ENCODE results near the gene KHDRBS2.

KHDRBS2 gene

DNA sequence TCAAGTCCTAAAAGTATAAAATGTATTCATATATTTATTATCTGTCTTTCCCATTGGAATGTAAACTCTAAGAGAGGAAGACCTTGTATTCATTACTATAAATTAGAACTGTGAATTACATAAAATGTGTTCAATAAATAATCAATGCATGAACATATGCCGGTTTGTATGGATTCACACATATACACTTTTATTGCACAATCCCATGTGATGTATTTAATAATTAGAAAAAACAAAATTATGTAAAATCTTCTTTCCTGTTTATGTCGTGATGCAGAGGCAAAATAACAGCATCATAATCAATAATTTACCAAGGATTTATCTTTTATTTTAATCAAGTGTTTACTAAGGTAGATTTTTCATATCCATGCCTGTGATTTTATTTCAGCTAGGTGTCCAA is 240.5 kb downstream of the KHDRBS2 start:
- in situ Hi-C loops (cut with HindIII; ENCODE audit: low pct_unique_long_range_greater_than_20kb, low sequenced_read_pairs) = no loop called here
- no peak for TF ChIP-seq JUND (IDR thresholded peaks at IDR 0.05; ENCODE audit: low read depth)

DNA sequence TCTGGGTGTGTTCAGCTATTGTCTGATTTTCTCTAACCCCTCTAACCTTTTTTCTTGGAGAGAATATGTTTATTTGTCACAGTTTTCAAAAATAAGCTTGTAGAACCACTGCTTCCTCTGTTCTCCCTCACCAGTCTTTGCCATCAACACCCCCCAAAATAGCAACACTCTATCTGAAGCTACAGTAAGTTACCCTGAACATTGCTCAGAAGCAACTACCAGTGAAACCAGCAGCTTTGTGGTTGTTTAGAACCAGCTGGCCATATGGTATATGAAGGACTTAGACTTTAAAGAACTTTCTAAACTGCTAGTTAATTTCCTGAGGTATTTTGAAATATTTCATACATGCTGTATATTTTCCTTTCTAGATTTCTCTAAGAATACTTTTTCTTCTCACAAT is 242.9 kb downstream of the KHDRBS2 start:
- DNase-seq (ENCODE audit: low read depth in 1 of 2, low spot score in 1 of 2) = no peak
- in situ Hi-C loops (cut with HindIII; ENCODE audit: low pct_unique_long_range_greater_than_20kb, low sequenced_read_pairs) = no loop called here
- TF ChIP-seq JUND (IDR thresholded peaks at IDR 0.05; ENCODE audit: low read depth) = no peak

More for the DNA sequence above, 240.5 kb downstream of the KHDRBS2 start:
- DNase-seq (ENCODE audit: low read depth in 1 of 2, low spot score in 1 of 2) = no peak

DNA sequence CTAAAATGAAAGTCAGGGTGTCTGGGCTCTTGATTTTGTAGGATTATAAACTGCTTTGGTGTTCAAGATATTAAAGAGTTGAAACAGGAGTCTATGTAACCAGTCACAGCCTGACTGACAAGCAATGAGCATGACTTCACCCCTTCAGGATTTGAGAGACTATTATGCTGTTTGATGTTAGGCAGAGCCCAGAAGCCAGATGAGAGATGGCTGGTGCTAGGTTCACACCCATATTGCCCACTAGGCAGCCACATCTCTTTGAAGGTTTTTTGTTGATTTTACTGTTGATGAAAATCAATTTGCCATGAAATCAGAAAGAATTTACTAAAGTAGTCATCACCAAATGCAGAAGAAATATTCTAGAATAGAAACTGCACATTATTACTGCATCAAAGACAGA is 243.6 kb downstream of the KHDRBS2 start:
- no peak for DNase-seq (ENCODE audit: low read depth in 1 of 2, low spot score in 1 of 2)
- in situ Hi-C loops (cut with HindIII; ENCODE audit: low pct_unique_long_range_greater_than_20kb, low sequenced_read_pairs) = no loop called here
- no peak for TF ChIP-seq JUND (IDR thresholded peaks at IDR 0.05; ENCODE audit: low read depth)

- in situ Hi-C loops (cut with HindIII; ENCODE audit: low pct_unique_long_range_greater_than_20kb, low sequenced_read_pairs) = no loop called here
- no peak for TF ChIP-seq JUND (IDR thresholded peaks at IDR 0.05; ENCODE audit: low read depth)
- DNase-seq (ENCODE audit: low read depth in 1 of 2, low spot score in 1 of 2) = no peak
These were observed 246.4 kb downstream of the KHDRBS2 start for GRCh38 chr6:62039605-62040004.

DNA sequence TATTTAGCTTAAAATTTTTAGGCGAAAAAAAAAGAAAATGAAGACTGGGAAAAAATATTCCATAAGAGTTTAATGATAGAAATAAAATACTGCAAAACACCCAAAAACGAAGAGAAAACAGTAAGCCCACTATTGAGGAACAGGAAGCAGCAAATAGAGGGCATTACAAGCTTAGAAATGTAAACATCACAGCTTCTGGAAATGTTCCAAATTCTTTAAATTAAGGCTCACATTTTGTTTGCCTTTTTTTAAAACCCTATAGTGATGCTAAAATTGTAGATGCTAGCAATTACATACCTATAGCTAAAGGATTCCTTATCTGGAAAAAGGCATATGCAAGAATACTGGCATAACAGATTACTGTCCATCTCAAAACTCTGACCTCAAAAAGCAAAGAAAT is 248.6 kb downstream of the KHDRBS2 start:
- no peak for TF ChIP-seq JUND (IDR thresholded peaks at IDR 0.05; ENCODE audit: low read depth)
- no peak for DNase-seq (ENCODE audit: low read depth in 1 of 2, low spot score in 1 of 2)
- in situ Hi-C loops (cut with HindIII; ENCODE audit: low pct_unique_long_range_greater_than_20kb, low sequenced_read_pairs) = no loop called here

- in situ Hi-C loops (cut with HindIII; ENCODE audit: low pct_unique_long_range_greater_than_20kb, low sequenced_read_pairs) = no loop called here
- no peak for TF ChIP-seq JUND (IDR thresholded peaks at IDR 0.05; ENCODE audit: low read depth)
- DNase-seq (ENCODE audit: low read depth in 1 of 2, low spot score in 1 of 2) = no peak
These were observed 250.1 kb downstream of the KHDRBS2 start for GRCh38 chr6:62035952-62036351.

- in situ Hi-C loops (cut with HindIII; ENCODE audit: low pct_unique_long_range_greater_than_20kb, low sequenced_read_pairs) = no loop called here
- no peak for TF ChIP-seq JUND (IDR thresholded peaks at IDR 0.05; ENCODE audit: low read depth)
- DNase-seq (ENCODE audit: low read depth in 1 of 2, low spot score in 1 of 2) = no peak
These were observed 272.3 kb downstream of the KHDRBS2 start for GRCh38 chr6:62013719-62014118.

GRCh38 chr6:62009445-62009844 is 276.6 kb downstream of the KHDRBS2 start:
- DNase-seq (ENCODE audit: low read depth in 1 of 2, low spot score in 1 of 2) = no peak
- in situ Hi-C loops (cut with HindIII; ENCODE audit: low pct_unique_long_range_greater_than_20kb, low sequenced_read_pairs) = no loop called here
- TF ChIP-seq JUND (IDR thresholded peaks at IDR 0.05; ENCODE audit: low read depth) = no peak

GRCh38 chr6:61989616-61990015 is 296.4 kb downstream of the KHDRBS2 start:
- TF ChIP-seq JUND (IDR thresholded peaks at IDR 0.05; ENCODE audit: low read depth) = no peak
- DNase-seq (ENCODE audit: low read depth in 1 of 2, low spot score in 1 of 2) = no peak
- in situ Hi-C loops (cut with HindIII; ENCODE audit: low pct_unique_long_range_greater_than_20kb, low sequenced_read_pairs) = no loop called here

DNA sequence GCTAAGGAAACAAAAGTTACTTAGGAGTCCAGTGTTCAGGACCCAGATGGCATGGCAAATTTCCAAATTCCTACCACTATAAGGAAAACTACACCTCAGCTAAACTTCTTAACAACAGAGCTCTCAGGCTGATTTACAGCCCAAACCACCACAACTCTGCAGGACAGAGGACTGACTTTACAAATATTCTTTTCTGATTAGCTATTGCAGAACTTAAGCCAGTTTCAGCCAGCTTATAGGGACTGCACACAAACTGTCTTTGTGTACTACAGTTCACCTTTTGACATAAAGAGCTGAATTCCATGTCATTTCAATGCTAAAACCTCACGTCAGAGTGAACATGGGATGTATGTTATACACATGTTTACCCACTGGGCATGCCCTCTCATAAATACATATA is 305.4 kb downstream of the KHDRBS2 start:
- DNase-seq (ENCODE audit: low read depth in 1 of 2, low spot score in 1 of 2) = no peak
- no peak for TF ChIP-seq JUND (IDR thresholded peaks at IDR 0.05; ENCODE audit: low read depth)
- in situ Hi-C loops (cut with HindIII; ENCODE audit: low pct_unique_long_range_greater_than_20kb, low sequenced_read_pairs) = no loop called here

DNA sequence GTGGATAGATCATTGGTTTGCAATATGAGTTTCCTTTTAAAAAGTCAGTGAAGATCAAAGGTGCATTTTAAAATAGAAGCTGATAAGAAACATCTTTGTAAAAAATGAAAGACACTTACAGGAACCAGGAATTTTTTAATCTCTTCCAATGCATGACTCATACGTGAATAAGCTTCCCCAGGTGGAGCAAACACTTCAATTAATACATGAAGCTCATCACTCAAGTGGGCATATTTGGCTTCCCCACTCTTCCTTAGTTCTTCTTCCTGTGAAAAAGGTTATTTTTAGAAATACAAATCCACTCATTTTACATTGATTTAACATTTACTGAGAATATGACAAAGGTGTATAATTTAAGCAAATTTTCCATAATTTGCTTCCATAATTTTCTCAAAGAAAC is 308.1 kb downstream of the KHDRBS2 start:
- in situ Hi-C loops (cut with HindIII; ENCODE audit: low pct_unique_long_range_greater_than_20kb, low sequenced_read_pairs) = no loop called here
- no peak for TF ChIP-seq JUND (IDR thresholded peaks at IDR 0.05; ENCODE audit: low read depth)
- no peak for DNase-seq (ENCODE audit: low read depth in 1 of 2, low spot score in 1 of 2)

DNA sequence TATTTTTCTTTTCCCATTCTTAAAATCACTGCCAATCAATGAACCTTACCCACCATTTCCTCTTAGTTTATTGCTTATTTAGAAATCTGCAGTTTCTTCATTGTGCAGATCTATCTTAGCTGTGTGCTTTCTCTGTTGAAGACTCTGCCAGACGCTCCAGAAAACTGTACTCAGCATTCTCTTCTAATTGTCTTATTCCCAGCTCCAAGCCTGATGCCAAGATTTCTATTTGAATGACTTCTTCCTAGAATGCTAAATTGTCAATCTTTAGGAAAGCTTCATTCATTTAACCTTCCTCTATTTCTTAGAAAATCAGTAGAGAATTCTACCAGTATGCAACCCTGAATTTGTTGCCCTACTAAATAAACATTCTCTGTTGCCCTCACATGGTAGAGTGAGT is 308.9 kb downstream of the KHDRBS2 start:
- no peak for DNase-seq (ENCODE audit: low read depth in 1 of 2, low spot score in 1 of 2)
- in situ Hi-C loops (cut with HindIII; ENCODE audit: low pct_unique_long_range_greater_than_20kb, low sequenced_read_pairs) = no loop called here
- TF ChIP-seq JUND (IDR thresholded peaks at IDR 0.05; ENCODE audit: low read depth) = no peak

DNA sequence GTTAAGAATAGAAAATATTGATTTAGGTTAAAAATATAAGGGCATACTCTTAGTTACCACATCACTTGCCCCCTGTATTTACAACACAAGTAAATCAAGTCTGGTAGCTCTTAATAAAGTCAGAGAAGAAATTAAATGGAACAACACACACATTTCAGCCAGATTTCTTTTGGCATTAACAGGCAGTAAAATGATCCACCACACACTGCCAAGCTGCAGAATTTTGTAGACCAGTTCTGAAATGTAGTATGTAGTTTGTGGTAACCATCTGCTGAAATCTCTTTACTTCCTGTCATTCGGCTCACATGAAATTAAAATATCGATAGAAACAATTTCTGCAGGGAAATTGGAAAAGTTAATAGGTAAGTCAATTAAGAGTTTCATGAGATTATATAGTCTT is 326.8 kb downstream of the KHDRBS2 start:
- no peak for DNase-seq (ENCODE audit: low read depth in 1 of 2, low spot score in 1 of 2)
- no peak for TF ChIP-seq JUND (IDR thresholded peaks at IDR 0.05; ENCODE audit: low read depth)
- in situ Hi-C loops (cut with HindIII; ENCODE audit: low pct_unique_long_range_greater_than_20kb, low sequenced_read_pairs) = no loop called here

GRCh38 chr6:61953851-61954250 is 332.2 kb downstream of the KHDRBS2 start:
- TF ChIP-seq JUND (IDR thresholded peaks at IDR 0.05; ENCODE audit: low read depth) = no peak
- DNase-seq (ENCODE audit: low read depth in 1 of 2, low spot score in 1 of 2) = no peak
- in situ Hi-C loops (cut with HindIII; ENCODE audit: low pct_unique_long_range_greater_than_20kb, low sequenced_read_pairs) = no loop called here
